Osteoblast (primary cell): ENCODE measurements around the gene GPC5. TPM values are rescaled to one million over a fixed set of nuclear protein-coding genes. Genes with fewer than 3 reads are reported as not detected.

Experiments used
- DNase-seq: peaks from one replicate; pipeline ENCODE4 v3.0.0; 2011; ENCODE audit warnings: low spot score, mixed read lengths; ENCODE audit not compliant: insufficient read length; ENCODE audit errors: missing footprints
- H2AFZ ChIP-seq: 2 replicates; pipeline ENCODE4 v1.6.0; 2011; ENCODE audit warnings: mild to moderate bottlenecking, low read length
- H3K27ac ChIP-seq: 2 replicates; pipeline ENCODE4 v1.5.1; 2011; ENCODE audit warnings: mild to moderate bottlenecking, low read depth, low read length, moderate library complexity
- H3K27me3 ChIP-seq: 2 replicates; pipeline ENCODE4 v1.6.0; 2012; ENCODE audit warnings: mild to moderate bottlenecking, control low read depth, inconsistent platforms, low read length, moderate library complexity; ENCODE audit not compliant: insufficient read depth
- H3K36me3 ChIP-seq: 2 replicates; pipeline ENCODE4 v1.5.1; 2011; ENCODE audit warnings: mild to moderate bottlenecking, low read length, control low read depth, moderate library complexity; ENCODE audit not compliant: insufficient read depth
- H3K4me1 ChIP-seq: 2 replicates; pipeline ENCODE4 v1.5.1; 2011; ENCODE audit warnings: mild to moderate bottlenecking, low read length, control low read depth, moderate library complexity; ENCODE audit not compliant: insufficient read depth
- H3K4me2 ChIP-seq: 2 replicates; pipeline ENCODE4 v1.6.0; 2011; ENCODE audit warnings: mild to moderate bottlenecking, low read length; ENCODE audit not compliant: insufficient read depth
- H3K4me3 ChIP-seq: fragments of 200-600 bp; sonication (generic); 3 replicates; pipeline ENCODE4 v1.5.1; 2012; ENCODE audit warnings: mild to moderate bottlenecking, low read length, inconsistent platforms; ENCODE audit not compliant: insufficient read depth
- H3K79me2 ChIP-seq: 2 replicates; pipeline ENCODE4 v1.6.0; 2012; ENCODE audit warnings: mild to moderate bottlenecking, low read length, control low read depth, inconsistent platforms; ENCODE audit not compliant: insufficient read depth
- H3K9me3 ChIP-seq: 2 replicates; pipeline ENCODE4 v1.5.1; 2011; ENCODE audit warnings: low read depth, low read length, control low read depth
- H4K20me1 ChIP-seq: 2 replicates; pipeline ENCODE4 v1.6.0; 2012; ENCODE audit warnings: mild to moderate bottlenecking, low read length, control low read depth; ENCODE audit not compliant: insufficient read depth
- total RNA-seq: library from RNA; depleted of rRNA; stranded (reverse); fragments of >200 nt; gene quantifications from 2 replicates; pipeline ENCODE4 v1.2.3, GENCODE V29; 2012
- TF ChIP-seq, protein P1 (sequence below): IDR thresholded peaks from 2 replicates; pipeline ENCODE4 v1.5.1; 2011; ENCODE audit warnings: mild to moderate bottlenecking, low read depth, low read length, moderate library complexity; ENCODE audit errors: extremely low read depth

Gene GPC5
- total RNA-seq, 1 donor: 0.36 TPM

GRCh38 chr13:92804926-92805325, 1406.5 kb downstream of the GPC5 start:
- Histone ChIP-seq H2AFZ (no peak overlapping the region), H3K9me3 (no peaks in the 10 kb centered on the region), H3K27me3 (no peaks in the 10 kb centered on the region), H3K79me2 (no peaks in the 10 kb centered on the region), H4K20me1 (no peaks in the 10 kb centered on the region), H3K36me3 (no peaks in the 10 kb centered on the region), H3K4me2 (no peak overlapping the region), H3K27ac (no peak overlapping the region), H3K4me3 (no peak overlapping the region), H3K4me1 (peaks cover 39% of the 10 kb centered on the region)
- TF ChIP-seq, protein P1, sequence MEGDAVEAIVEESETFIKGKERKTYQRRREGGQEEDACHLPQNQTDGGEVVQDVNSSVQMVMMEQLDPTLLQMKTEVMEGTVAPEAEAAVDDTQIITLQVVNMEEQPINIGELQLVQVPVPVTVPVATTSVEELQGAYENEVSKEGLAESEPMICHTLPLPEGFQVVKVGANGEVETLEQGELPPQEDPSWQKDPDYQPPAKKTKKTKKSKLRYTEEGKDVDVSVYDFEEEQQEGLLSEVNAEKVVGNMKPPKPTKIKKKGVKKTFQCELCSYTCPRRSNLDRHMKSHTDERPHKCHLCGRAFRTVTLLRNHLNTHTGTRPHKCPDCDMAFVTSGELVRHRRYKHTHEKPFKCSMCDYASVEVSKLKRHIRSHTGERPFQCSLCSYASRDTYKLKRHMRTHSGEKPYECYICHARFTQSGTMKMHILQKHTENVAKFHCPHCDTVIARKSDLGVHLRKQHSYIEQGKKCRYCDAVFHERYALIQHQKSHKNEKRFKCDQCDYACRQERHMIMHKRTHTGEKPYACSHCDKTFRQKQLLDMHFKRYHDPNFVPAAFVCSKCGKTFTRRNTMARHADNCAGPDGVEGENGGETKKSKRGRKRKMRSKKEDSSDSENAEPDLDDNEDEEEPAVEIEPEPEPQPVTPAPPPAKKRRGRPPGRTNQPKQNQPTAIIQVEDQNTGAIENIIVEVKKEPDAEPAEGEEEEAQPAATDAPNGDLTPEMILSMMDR: no peak
- no peak for DNase-seq

GRCh38 chr13:92805766-92806165, 1407.3 kb downstream of the GPC5 start:
- H3K79me2 ChIP-seq: no peaks in the 10 kb centered on the region
- no peaks in the 10 kb centered on the region for H4K20me1 ChIP-seq
- peak overlapping the region; percentile 67 for H3K4me3 ChIP-seq
- no peaks in the 10 kb centered on the region for H3K36me3 ChIP-seq
- TF ChIP-seq, protein P1: no peak
- H3K4me2 ChIP-seq: peak overlapping the region; percentile 75
- H3K4me1 ChIP-seq: peaks cover 39% of the 10 kb centered on the region
- no peak for DNase-seq
- H3K27ac ChIP-seq: peak overlapping the region; percentile 16
- H2AFZ ChIP-seq: peak overlapping the region; percentile 87
- H3K27me3 ChIP-seq: no peaks in the 10 kb centered on the region
- no peaks in the 10 kb centered on the region for H3K9me3 ChIP-seq

- no peak for DNase-seq
- H3K27ac ChIP-seq: peak overlapping the region; percentile 16
- H3K4me1 ChIP-seq: peaks cover 39% of the 10 kb centered on the region
- H3K4me3 ChIP-seq: peak overlapping the region; percentile 67
- peak overlapping the region; percentile 75 for H3K4me2 ChIP-seq
- H2AFZ ChIP-seq: peak overlapping the region; percentile 87
- TF ChIP-seq, protein P1: no peak
- no peaks in the 10 kb centered on the region for H3K36me3 ChIP-seq
- no peaks in the 10 kb centered on the region for H3K27me3 ChIP-seq
- H4K20me1 ChIP-seq: no peaks in the 10 kb centered on the region
- no peaks in the 10 kb centered on the region for H3K79me2 ChIP-seq
- no peaks in the 10 kb centered on the region for H3K9me3 ChIP-seq
Measured at GRCh38 chr13:92806215-92806614, 1407.8 kb downstream of the GPC5 start.

GRCh38 chr13:92807353-92807752, 1408.9 kb downstream of the GPC5 start:
- no peak overlapping the region for H3K4me3 ChIP-seq

More at GRCh38 chr13:92807353-92807752, 1408.9 kb downstream of the GPC5 start:
- Histone ChIP-seq H3K4me1 (peaks cover 39% of the 10 kb centered on the region), H3K36me3 (no peaks in the 10 kb centered on the region), H4K20me1 (no peaks in the 10 kb centered on the region), H3K9me3 (no peaks in the 10 kb centered on the region), H3K27ac (no peak overlapping the region), H3K79me2 (no peaks in the 10 kb centered on the region), H3K4me2 (peak overlapping the region; percentile 14), H2AFZ (no peak overlapping the region), H3K27me3 (no peaks in the 10 kb centered on the region)
- TF ChIP-seq, protein P1: no peak
- DNase-seq: no peak
